Ecto neural progenitor cell (in vitro differentiated cells): ENCODE results near the gene EEF2K.
"Not testable (repeated sequence)": the region's sequence is repeated elsewhere in the genome, so short reads cannot be mapped to it uniquely, and the experiment has no call there.

ENCODE experiments used
- DNase-seq: peaks from one replicate; pipeline ENCODE4 v3.0.0-alpha.2; 2018; ENCODE audit warnings: low spot score

The EEF2K gene

DNA sequence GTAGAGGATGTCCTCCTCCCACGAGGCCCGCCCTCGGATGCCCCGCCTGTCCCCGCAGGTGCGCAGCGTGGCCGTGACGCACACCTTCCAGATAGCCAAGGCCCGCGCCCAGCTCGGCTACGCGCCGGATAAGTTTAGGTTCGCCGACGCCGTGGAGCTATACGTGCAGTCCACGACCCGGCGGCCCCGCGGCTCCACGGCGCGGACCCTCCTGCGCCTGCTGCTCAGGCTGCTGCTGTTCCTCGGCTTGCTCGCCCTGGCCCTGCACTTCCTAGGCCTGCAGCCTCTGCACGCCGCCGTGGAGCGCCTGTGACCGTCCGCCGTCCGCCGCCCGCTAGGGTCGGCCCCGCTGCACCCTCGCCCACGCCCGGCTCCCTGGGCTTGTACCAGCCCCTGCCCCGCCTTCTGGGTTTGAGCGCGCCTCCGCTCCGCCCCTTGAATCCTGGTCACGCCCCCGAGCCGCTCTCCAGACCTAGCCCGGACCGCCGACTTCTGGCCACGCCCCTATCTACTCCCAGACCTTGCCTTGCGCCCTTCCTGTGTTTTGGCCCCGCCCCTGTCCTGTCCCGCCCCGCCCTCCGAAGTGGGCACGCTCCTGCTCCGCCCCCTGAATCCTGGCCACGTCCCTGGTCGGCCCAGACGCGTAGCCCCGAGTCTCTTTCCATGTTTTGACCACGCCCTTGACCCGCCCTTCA, 15.8 kb upstream of the EEF2K start:
- peak; percentile 100 for DNase-seq

DNA sequence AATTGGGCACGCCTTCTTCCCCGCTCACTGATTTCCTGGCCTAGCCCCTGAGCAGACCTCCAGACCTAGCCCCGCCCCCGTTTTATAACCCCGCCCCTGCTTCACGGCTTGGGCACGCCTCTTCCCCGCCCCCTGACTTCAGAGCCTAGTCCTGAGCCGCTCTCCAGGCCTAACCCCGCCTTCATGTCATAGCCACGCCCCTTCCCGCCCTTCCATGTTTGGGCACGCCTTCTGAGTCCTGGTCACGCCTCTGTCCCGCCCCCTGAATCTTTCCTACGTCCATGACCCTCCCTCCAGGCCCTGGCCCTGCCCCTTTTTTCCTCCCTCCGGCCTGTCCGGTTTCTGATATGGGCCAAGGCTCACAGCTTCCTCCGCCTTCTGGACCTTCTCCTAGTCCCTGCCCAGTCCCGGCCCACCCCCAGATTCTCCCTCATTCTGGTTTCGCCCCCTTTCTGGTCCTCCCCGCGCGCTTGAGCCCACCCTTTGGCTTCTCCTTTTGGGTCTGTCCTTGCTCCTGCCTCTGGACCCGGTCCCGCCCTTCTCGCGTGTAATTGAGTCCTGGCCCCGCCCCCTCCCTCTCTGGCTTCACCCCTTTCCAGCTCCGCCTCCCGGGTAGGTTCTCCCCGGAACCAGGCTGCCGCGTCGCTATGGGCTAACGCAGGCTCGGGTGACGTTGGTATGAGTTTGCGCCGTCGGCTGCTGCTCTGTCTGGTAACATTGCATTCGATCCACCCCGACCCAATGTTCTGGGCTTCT, 15.1 kb upstream of the EEF2K start:
- peak; percentile 96 for DNase-seq

DNA sequence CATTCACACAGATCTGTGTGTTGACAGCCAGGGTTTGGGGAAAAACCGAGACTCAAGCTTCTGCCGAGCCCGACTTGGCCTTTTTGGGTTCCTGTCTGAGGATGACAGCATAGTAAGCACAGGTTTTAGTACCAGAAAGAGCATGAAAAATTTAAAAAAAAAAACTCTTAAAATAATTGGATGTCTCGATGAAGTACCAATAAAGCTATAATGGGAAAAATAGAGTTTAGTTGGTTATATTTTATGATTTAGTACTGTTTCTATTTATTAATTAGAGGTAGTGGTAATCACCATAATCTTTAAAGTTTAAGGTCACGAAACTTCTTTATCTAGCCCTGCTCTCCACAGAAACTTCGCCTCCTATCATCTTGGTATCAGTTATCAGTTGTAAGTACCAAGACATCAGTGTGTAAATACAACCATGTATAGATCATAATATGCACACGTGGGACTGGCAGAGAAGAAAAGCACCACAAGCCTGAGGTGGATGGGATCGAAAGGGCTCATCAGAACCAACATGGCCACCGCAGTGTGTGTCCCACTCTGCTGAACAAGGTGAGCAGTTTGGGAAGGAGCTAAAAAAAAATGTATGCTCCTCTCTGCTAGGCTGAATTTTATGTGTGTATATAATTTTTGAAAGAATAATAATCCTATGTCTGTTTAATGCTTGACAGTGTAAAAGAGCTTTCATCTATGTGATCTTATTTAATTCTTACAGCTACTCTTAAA, 14.4 kb upstream of the EEF2K start:
- DNase-seq, result no peak

DNA sequence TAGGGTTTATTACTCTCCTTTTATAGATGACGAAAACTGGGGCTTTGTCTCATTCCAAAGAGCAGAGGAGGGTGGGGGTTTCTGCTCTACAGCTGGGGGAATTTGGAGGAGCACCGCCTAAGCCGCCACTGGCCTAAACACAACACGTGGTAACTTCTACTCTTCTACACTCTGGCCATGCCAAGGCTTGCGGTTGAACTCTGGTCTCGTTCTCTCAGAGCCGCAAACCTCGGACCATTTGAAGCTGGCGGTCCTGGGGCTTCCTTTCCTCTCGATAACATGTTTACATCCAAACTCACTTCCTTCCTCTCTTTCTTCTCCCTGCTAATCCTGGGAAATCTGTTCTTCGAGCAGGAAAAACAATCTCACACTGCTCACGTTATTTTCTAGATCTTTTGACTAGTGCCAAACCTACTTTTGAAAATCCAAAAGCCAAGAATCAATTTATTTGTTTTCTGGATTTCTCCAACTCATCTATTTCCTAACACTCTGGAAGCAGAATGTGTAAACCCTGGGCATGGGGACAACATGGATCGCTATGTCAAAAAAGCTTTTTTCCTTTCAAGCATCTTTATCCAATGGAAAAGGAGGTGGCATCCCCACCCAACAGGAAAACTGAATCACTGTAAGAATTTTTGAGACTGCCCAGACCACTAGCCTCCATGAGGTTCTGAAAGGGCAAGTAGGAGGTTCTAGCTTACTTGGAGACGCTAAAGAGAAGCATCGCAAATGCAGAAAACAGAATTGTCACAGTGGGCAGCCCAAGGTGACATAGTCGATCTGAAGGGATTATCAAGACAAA, 13.6 kb upstream of the EEF2K start:
- DNase-seq, result no peak

DNA sequence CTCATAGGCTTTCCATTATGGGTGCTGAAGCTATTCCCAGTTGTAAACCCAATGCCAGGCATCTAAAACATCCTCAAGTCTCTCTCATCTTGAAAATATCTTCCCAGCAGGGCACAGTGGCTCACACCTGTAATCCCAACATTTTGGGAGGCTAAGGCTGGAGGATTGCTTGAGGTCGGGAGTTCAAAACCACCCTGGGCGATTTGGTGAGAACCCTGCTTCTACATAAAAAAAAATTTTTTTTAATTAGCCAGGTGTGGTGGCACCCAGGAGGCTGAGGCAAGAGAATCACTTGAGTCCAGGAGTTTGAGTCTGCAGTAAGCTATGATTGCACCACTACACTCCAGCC, 13.0 kb upstream of the EEF2K start:
- DNase-seq, result no peak

DNA sequence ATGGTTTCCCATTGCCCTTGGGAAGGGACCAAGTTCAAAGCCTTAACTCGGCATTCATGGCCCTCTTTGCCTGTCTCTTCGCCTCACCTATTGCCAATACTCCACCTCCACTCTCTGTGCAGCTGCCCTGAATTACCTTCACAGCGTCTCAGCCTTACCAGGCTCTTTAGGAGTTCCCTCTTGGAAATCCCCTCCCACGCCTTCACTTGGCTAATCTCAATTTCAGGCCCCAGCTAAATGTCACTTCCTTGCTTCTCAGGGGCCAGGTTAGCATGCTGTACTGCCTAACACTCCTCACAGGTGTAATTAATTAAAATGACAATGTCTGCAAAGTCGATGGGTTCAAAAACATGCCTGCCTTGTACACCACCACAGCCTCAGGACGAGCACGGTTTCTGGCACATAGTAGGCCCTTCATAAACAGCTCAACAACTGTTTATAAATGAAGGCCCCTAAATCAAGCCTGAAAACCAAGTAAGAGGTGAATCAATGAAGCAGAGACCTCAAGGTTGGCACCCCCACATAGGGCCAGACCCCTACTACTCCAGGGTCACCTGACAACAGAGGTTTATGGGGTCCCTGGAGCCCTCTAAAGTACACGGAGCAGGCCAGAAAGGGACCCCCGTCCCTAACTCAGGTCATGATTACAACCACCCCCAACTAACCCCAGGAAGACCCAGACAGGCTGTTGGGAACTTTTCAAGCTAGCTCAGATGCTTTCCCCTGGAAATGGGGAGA, 11.2 kb upstream of the EEF2K start:
- no peak for DNase-seq

DNA sequence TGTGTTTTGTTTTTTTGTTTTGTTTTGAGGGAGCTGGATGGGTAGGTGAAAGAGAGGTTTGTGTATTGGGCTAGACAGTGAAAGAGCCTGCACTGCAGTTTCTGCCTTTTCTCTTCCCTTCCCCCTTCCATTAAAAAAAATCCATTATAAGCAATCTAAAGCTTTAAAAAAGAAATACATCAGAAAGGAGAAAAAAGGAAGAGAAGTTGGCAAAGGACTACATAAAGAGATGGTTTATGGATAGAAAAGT, 10.7 kb upstream of the EEF2K start:
- DNase-seq, result no peak

DNA sequence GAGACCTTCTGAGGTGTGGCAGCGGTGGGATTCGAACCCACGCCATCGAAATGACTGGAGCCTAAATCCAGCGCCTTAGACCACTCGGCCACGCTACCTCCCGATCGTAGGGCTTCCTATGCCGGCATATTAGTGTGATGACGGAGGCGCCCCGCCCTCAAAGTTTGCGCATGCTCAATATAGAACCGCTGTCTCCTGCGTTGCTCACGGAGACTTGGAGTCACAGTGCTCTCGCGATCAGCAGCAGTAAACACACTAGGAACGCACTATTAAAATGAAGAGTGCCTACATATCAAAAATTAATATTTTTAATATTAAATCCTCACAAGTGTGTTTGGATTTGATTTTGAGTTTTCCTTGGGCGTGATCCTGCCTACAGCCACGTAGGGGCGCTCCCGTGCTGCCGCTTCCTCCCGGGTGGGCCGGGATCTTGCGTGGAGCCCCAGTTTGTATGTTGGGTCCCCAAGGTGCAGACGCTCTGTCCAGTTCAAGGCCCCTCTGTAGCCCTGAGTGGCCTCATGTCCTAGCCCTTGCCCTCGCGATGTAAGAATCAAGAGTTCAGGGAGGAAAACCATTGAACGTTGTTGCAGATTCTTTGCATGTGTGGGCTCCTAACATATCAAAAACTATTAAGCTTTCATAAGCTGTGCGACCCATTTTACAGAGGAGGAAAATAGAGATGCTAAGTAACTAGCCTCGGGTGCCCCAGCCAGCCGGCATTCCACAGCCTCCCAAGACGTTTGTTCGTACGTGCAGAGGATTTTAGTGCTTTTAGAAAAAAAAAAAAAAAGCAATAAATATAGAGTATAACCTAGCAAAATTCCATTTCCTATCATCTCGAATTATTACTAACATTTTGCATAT, 10.2 kb upstream of the EEF2K start:
- peak; percentile 98 for DNase-seq

DNA sequence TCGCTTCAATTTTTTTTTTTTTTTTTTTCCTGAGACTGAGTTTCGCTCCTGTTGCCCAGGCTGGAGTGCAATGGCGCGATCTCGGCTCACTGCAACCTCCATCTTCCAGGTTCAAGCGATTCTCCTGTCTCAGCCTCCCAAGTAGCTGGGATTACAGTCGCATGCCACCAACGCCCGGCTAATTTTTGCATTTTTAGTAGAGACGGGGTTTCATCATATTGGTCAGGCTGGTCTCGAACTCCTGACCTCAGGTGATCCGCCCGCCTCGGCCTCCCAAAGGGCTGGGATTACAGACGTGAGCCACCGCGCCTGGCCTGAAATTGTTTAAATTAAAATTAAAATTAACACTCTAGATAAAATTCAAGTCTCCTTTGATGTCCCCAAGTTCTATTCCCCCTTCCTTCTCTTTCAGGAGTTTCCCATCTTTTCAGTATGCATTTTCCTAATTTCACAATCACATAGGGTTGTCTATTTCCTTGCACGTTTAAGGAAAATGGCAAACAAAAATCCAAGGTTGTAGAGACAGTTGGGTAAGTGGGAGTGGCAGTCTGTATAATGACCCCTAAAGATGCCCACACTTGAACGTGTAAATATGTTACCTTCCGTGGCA, 9.4 kb upstream of the EEF2K start:
- DNase-seq, result not testable (repeated sequence)

DNA sequence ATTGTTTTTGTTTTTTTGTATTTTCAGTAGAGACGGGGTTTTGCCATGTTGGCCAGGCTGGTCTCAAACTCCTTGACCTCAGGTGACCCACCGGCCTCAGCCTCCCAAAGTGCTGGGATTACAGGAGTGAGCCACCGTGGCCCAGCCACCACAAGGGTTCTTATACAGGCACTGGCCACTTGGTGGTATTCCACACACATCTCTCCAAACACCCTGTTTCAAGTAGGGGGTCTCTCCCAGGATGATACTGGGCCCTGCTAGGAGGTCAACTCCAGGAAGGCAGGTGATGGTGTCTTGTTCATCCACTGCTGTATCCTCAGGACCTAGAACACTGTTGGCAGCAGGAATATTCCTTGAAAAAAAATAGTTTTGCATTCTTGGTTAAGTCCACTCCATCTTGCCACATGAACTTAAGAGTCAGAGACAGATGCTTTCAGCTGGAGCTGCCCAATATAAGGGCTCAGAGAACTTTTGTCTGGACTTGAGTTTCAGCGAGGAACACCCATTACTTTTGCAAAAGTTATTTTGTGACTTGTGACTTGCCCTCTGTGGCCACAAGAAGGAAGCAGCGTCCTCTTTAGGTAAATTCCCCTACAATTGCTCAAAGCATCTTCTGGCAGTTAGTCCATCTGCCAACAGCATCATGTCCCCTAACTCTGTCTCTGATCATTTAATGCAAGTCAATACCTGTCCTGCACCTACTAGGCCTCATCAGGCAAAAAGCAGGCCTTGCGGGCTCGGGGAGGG, 7.4 kb upstream of the EEF2K start:
- no peak for DNase-seq

DNA sequence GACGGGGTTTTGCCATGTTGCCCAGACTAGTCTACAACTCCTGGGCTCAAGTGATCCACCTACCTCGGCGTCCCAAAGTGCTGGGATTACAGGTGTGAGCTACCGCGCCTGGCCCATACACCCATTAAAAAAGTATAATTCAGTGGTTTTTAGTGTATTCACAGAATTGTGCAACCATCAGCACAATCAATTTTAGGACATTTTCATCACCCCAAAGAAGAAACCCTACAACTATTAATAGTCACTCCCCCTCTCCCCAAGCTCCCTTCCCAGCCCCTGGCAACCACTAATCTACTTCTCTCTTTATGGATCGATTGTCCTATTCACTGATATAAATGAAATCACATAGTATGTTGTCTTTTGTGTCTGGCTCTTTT, 3.8 kb upstream of the EEF2K start:
- no peak for DNase-seq

DNA sequence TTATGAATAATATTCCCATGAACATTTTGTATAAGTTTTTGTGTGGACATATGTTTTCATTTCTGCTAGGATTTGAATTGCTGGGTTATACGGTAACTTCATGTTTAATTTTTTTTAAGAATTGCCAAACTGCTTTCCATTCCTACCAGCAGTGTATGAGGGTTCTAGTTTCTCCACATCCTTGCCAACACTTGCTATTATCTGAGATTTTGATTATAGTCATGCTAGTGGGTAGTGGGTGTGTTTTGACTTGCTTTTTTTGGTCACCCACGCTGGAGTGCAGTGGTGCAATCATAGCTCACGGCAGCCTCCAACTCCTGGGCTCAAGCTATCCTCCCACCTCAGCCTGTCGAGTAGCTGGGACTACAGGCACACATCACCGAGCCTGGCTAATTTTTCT, 3.0 kb upstream of the EEF2K start:
- DNase-seq, result no peak

DNA sequence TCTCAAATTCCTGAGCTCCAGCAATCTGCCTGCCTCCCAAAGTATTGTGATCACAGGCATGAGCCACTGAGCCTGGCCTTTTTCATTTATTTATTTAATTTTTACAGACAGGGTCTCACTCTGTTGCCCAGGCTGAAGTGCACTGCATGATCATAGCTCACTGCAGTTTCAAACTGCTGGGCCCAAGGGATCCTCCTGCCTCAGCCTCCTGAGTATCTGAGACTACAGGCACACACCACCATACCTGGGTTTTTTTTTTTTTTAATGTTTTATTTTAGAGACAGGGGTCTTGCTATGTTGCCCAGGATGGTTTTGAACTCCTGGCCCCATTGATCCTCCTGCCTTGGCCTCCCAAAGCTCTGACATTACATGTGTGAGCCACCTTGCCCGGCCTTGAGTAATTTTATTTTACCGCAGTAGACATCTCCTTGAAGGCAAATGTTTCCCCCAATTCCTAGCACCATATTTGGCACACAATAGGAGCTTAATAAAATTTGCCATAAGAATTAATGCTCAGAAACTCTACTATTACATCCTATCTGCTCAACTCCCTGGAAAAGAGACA, 1.9 kb upstream of the EEF2K start:
- DNase-seq, result no peak

DNA sequence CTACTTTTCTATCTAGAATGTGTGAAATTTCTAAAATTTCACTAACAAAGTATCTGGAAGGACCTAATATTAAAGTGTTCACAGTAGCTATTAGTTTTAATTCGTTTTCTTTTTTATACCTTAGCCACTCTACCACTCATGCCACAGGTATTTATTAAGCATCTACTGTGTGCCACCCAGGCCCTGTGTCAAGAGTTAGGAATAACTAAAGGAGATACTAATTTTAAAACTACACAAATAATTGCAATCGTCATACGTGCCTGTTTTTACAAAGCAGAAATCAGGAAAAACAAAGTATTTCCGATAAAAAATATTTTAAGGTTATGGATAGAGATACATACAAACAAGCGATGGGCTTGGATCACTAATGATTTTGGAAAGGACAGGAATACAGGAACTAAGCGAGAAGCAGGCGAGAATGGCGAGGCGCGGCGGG, 483 bp upstream of the EEF2K start:
- DNase-seq, result no peak

DNA sequence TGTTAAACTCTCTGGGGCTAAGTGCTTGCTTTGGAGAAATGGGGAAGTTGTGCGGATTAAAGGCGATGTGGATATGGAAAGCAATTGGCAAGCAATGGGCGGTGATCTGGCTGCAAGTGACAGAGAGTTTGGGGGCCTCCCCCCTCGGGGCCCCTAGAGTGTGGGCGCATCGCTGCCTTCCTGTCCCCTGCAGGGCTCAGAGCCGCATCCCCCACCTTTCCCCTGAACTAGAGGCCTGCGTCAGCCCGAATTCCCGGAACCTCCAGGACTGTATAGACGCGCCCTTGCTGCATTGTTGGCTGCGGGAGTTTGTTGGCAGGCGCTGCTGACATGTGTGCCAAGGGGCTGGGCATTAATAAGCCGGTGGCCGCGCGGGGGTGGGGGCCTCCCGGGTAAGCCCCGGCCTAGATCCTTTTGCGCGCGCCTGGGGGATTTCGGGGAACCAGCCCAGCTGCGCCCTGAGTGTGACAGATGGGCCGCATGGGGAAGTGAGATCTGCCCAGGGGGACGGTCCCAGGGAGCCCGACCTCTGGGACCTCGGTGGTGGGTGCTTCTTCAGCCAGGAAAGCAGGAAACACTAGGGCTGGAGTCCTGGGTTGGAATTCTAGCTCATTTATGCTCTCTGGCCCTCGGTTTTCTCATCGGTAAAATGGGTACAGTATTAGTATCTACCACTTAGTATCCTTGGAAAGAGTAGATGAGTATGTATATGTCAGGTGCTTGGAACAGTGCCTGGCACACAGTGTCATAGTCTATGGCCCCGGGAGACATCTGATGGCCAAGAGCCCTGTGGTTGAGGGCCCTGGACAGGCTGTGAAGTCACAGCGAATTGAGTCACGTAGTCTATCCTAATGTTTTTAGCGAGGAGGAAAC, 1.0 kb downstream of the EEF2K start:
- DNase-seq, result peak; percentile 62

DNA sequence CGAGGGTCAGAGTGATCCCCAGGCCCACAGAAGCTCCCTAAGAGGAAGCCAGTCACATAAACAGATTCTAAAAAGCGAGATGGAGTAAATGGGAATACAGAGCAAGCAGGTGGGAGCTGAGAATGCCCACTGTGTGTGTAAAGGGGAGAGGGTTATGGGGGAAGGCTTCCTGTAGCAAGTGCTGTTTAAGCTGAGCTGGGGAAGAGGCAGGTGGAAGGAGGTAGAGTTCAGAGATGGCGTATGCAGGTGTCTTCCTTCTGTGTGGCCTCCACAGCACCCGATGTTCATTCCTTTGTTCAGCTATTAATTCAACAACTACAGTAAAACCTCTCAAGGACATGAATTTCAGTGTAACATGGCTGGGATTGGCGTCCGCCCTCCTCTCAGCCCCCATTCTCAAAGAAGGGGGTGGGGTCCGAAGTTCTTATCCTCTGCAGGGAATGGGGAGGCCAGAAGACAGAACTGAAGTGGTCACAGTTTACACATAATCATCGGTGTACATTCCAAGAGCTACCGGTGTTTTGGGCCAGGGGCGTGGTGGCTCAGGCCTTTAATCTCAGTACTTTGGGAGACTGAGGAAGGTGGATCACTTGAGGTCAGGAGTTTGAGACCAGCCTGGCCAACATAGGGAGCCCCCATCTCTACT, 1.8 kb downstream of the EEF2K start:
- DNase-seq, result no peak

DNA sequence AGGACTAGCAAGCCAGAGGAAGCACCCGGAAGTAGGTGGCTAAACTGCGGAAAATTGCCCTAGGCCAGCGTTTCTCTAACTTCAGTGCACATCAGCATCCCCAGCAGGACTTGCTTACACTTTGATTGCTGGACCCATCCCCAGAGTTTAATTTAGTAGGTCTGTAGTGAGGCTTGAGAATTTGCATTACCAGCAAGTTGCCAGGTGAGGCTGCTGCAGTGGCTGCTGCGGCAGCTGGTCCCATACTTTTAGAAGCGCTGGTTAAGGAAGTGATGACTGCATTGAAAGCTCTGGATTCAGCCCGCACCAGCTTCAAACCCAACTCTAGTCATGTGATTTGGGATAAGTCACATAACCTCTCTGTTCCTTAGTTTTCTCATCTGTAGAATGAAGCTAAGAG, 4.2 kb downstream of the EEF2K start:
- DNase-seq, result no peak

DNA sequence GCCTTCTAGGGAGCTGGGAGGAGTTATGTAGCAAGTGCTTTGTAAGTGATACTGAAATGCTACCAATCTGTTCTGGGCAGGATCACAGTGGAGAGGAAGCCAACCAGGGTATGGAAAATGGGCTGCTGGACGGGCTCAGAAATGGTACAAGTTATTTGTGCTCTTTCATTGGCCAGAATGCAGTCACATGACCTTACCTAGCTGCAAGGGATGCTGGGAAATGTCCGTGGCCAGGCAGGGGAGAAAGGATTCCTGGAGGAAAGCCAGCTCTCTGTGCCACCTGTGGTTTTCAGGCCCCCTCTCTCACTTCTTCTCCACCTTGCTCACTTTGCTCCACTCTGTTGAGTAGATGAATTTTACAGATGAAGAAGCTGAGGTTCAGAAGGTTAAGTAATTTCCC, 4.8 kb downstream of the EEF2K start:
- no peak for DNase-seq
